Hepatocyte (in vitro differentiated cells): Measurements from ENCODE around the gene ADAM12. TPM values are rescaled to one million over a fixed set of nuclear protein-coding genes. Genes with fewer than 3 reads are reported as not detected.

Source experiments
- DNase-seq: peaks from one replicate; pipeline ENCODE4 v3.0.0-alpha.2; 2016; ENCODE audit warnings: low spot score
- H2AFZ ChIP-seq: fragments of 200-600 bp; sonication (generic); 2 replicates; pipeline ENCODE4 v1.6.0; 2016; ENCODE audit warnings: antibody characterized with exemption, mild to moderate bottlenecking
- H3K27ac ChIP-seq: fragments of 200-600 bp; sonication (generic); 2 replicates; pipeline ENCODE4 v1.5.1; 2016; ENCODE audit warnings: mild to moderate bottlenecking
- H3K27me3 ChIP-seq: fragments of 200-600 bp; sonication (generic); 2 replicates; pipeline ENCODE4 v1.6.1; 2016
- H3K36me3 ChIP-seq: fragments of 200-600 bp; sonication (generic); replicated peaks from 2 replicates; pipeline ENCODE4 v1.5.1; 2016; ENCODE audit warnings: low read depth; ENCODE audit not compliant: insufficient read depth
- H3K4me1 ChIP-seq: fragments of 200-600 bp; sonication (generic); 2 replicates; pipeline ENCODE4 v1.5.1; 2016; ENCODE audit warnings: mild to moderate bottlenecking, moderate library complexity; ENCODE audit not compliant: insufficient read depth
- H3K4me2 ChIP-seq: fragments of 200-600 bp; sonication (generic); 2 replicates; pipeline ENCODE4 v1.6.0; 2016
- H3K4me3 ChIP-seq: fragments of 200-600 bp; sonication (generic); 2 replicates; pipeline ENCODE4 v1.5.1; 2016; ENCODE audit warnings: mild to moderate bottlenecking
- H3K79me2 ChIP-seq: fragments of 200-600 bp; sonication (generic); 2 replicates; pipeline ENCODE4 v1.6.0; 2017; ENCODE audit warnings: mild to moderate bottlenecking
- H3K9me2 ChIP-seq: fragments of 200-600 bp; sonication (generic); replicated peaks from 2 replicates; pipeline ENCODE4 v1.6.0; 2017; ENCODE audit warnings: mild to moderate bottlenecking; ENCODE audit not compliant: insufficient read depth
- H3K9me3 ChIP-seq: fragments of 200-600 bp; sonication (generic); 2 replicates; pipeline ENCODE4 v1.5.1; 2016; ENCODE audit warnings: low read depth, mild to moderate bottlenecking
- H4K20me1 ChIP-seq: fragments of 200-600 bp; sonication (generic); 2 replicates; pipeline ENCODE4 v1.6.0; 2016; ENCODE audit warnings: mild to moderate bottlenecking; ENCODE audit not compliant: insufficient read depth, poor library complexity, severe bottlenecking
- CTCF ChIP-seq: fragments of 200-600 bp; sonication (generic); IDR thresholded peaks from 2 replicates; pipeline ENCODE4 v1.5.1; 2016; ENCODE audit warnings: antibody characterized with exemption, mild to moderate bottlenecking; ENCODE audit not compliant: poor library complexity
- EZH2 ChIP-seq: fragments of 200-600 bp; sonication (generic); IDR thresholded peaks from 2 replicates; pipeline ENCODE4 v1.6.1; 2016; ENCODE audit warnings: antibody characterized with exemption, mild to moderate bottlenecking, borderline replicate concordance
- EZH2phosphoT487 ChIP-seq: fragments of 200-600 bp; sonication (generic); IDR thresholded peaks from one replicate; pipeline ENCODE4 v1.6.1; 2018; ENCODE audit warnings: antibody characterized with exemption, mild to moderate bottlenecking, low read depth, moderate library complexity; ENCODE audit not compliant: unreplicated experiment, severe bottlenecking
- WGBS: methylation state at CpG from one replicate; pipeline ENCODE4 v1.1.6; 2016; ENCODE audit warnings: low lambda C conversion rate; ENCODE audit errors: missing lambda C conversion rate; 5-methylcytosine and 5-hydroxymethylcytosine counted together
- polyA plus RNA-seq: library from polyadenylated mRNA; unstranded; fragments of >200 nt; fragmentation: Nextera tagmentation; extraction: Ambion mirVana; gene quantifications from 2 replicates; pipeline ENCODE4 v1.2.1, GENCODE V29; 2016
- total RNA-seq: library from RNA; depleted of rRNA; stranded (reverse); fragments of >200 nt; gene quantifications from 2 replicates; pipeline ENCODE4 v1.2.3, GENCODE V29; 2014

ADAM12 gene
- total and polyA plus RNA-seq, 2 experiments from 2014 or later = 4.9 to 11.3 TPM

GRCh38 chr10:125984865-125985495 is 403.3 kb downstream of the ADAM12 start:
- Histone ChIP-seq H3K9me2 (no peaks in the 10 kb centered on the region), H3K27ac (no peak overlapping the region), H3K9me3 (no peaks in the 10 kb centered on the region), H3K4me2 (no peak overlapping the region), H3K4me3 (no peak overlapping the region), H4K20me1 (no peaks in the 10 kb centered on the region), H3K79me2 (no peaks in the 10 kb centered on the region), H3K36me3 (no peaks in the 10 kb centered on the region), H3K27me3 (no peaks in the 10 kb centered on the region), H2AFZ (no peak overlapping the region), H3K4me1 (no peaks in the 10 kb centered on the region)
- DNase-seq = no peak
- 79% methylated on average over 6 of the region's 6 CpGs for WGBS
- no peak for TF ChIP-seq EZH2phosphoT487
- TF ChIP-seq CTCF = no peak
- TF ChIP-seq EZH2 = no peak

- no peak overlapping the region for H3K4me3 ChIP-seq
- no peaks in the 10 kb centered on the region for H3K4me1 ChIP-seq
- no peaks in the 10 kb centered on the region for H3K27me3 ChIP-seq
- H3K27ac ChIP-seq = no peak overlapping the region
- H4K20me1 ChIP-seq = no peaks in the 10 kb centered on the region
- H3K79me2 ChIP-seq = no peaks in the 10 kb centered on the region
- no peak for TF ChIP-seq EZH2
- TF ChIP-seq EZH2phosphoT487 = no peak
- no peak for TF ChIP-seq CTCF
- WGBS = 68% methylated on average over 4 of the region's 4 CpGs
- H3K9me3 ChIP-seq = no peaks in the 10 kb centered on the region
- H3K9me2 ChIP-seq = no peaks in the 10 kb centered on the region
- H3K4me2 ChIP-seq = no peak overlapping the region
- DNase-seq = no peak
- H2AFZ ChIP-seq = no peak overlapping the region
- no peaks in the 10 kb centered on the region for H3K36me3 ChIP-seq
Observed at GRCh38 chr10:125984346-125984745, 403.9 kb downstream of the ADAM12 start.

- no peaks in the 10 kb centered on the region for H3K4me1 ChIP-seq
- no peaks in the 10 kb centered on the region for H3K9me2 ChIP-seq
- H4K20me1 ChIP-seq = no peaks in the 10 kb centered on the region
- no peak overlapping the region for H3K4me3 ChIP-seq
- no peaks in the 10 kb centered on the region for H3K36me3 ChIP-seq
- TF ChIP-seq EZH2phosphoT487 = no peak
- TF ChIP-seq CTCF = no peak
- TF ChIP-seq EZH2 = no peak
- no peak overlapping the region for H3K4me2 ChIP-seq
- H3K79me2 ChIP-seq = no peaks in the 10 kb centered on the region
- WGBS = 72% methylated on average over 5 of the region's 5 CpGs
- H3K9me3 ChIP-seq = no peaks in the 10 kb centered on the region
- H3K27me3 ChIP-seq = no peaks in the 10 kb centered on the region
- DNase-seq = no peak
- H2AFZ ChIP-seq = no peak overlapping the region
- no peak overlapping the region for H3K27ac ChIP-seq
Observed at GRCh38 chr10:125983656-125984055, 404.6 kb downstream of the ADAM12 start.

GRCh38 chr10:125983161-125983560 is 405.1 kb downstream of the ADAM12 start:
- Histone ChIP-seq H3K27me3 (no peaks in the 10 kb centered on the region), H2AFZ (no peak overlapping the region), H3K79me2 (no peaks in the 10 kb centered on the region)

More at GRCh38 chr10:125983161-125983560, 405.1 kb downstream of the ADAM12 start:
- H3K4me1 ChIP-seq = no peaks in the 10 kb centered on the region
- no peak overlapping the region for H3K4me2 ChIP-seq
- 70% methylated on average over 6 of the region's 6 CpGs for WGBS
- no peak overlapping the region for H3K27ac ChIP-seq
- no peaks in the 10 kb centered on the region for H3K36me3 ChIP-seq
- no peaks in the 10 kb centered on the region for H3K9me2 ChIP-seq
- no peaks in the 10 kb centered on the region for H4K20me1 ChIP-seq
- TF ChIP-seq EZH2phosphoT487 (no peak), EZH2 (no peak), CTCF (no peak)
- H3K9me3 ChIP-seq = no peaks in the 10 kb centered on the region
- DNase-seq = no peak
- no peak overlapping the region for H3K4me3 ChIP-seq
